Right cardiac atrium (tissue), 5 donors: ENCODE measurements around the gene PLCB1. TPM values are rescaled to one million over a fixed set of nuclear protein-coding genes. Genes with fewer than 3 reads are reported as not detected.

Source experiments
- ATAC-seq, 2 donors: fragments of 200-7000 bp; cut with Tn5 transposase; one replicate each; pipeline versions ENCODE4 v1.8.0 to v1.9.1; 2020; ENCODE audit warnings: moderate library complexity in 2 of 2, mild to moderate bottlenecking in 1 of 2
- DNase-seq, 3 donors: peaks; one replicate each; pipeline ENCODE4 v3.0.0-alpha.2; 2020
- H3K27ac ChIP-seq: one replicate; pipeline ENCODE4 v1.5.1; 2013; ENCODE audit warnings: mild to moderate bottlenecking, low read length, control low read depth, moderate library complexity
- H3K27me3 ChIP-seq: one replicate; pipeline ENCODE4 v1.6.1; 2013; ENCODE audit not compliant: control insufficient read depth, insufficient read depth
- H3K4me1 ChIP-seq: one replicate; pipeline ENCODE4 v1.6.1; 2013; ENCODE audit warnings: low read length; ENCODE audit not compliant: control insufficient read depth, insufficient read depth
- H3K4me3 ChIP-seq: one replicate; pipeline ENCODE4 v1.5.1; 2013; ENCODE audit warnings: low read length, control low read depth
- H3K9me3 ChIP-seq: one replicate; pipeline ENCODE4 v1.6.1; 2013; ENCODE audit warnings: low read length; ENCODE audit not compliant: control insufficient read depth
- WGBS: extraction: QIAGEN DNeasy Blood & Tissue Kit; methylation state at CpG from one replicate; pipeline ENCODE4 v1.1.7; 2013; 5-methylcytosine and 5-hydroxymethylcytosine counted together
- intact Hi-C, 4 donors: fragments of 100-400 bp; cut with DNase I; formaldehyde crosslinking; loops; one replicate each; pipeline versions ENCODE4 v1.11.0 to v1.14.0; 2022 to 2023
- polyA plus RNA-seq: library from polyadenylated mRNA; stranded (reverse); fragments of 200-250 nt; gene quantifications from one replicate; pipeline ENCODE4 v1.2.3, GENCODE V29; 2013
- total RNA-seq, 4 donors: library from RNA; stranded (reverse); fragmentation: NEBNext Ultra II Directional; extraction: Animal tissue kit (Norgen Biotek cat#: 25700); gene quantifications; one replicate each; pipeline ENCODE4 v1.2.1, GENCODE V29; 2021
- donor health status: healthy with polysubstance abuse.
- donor health status: DM: no; HTN: yes; CAD: no.
- donor health status: DM: no; HTN: no; CAD: no.
- donor health status: DM: no; HTN: yes; CAD: no; lungs with severe emphysema.
- donor health status: DM: yes; HTN: yes; CAD: no.

Gene PLCB1
- total and polyA plus RNA-seq, 5 donors, result 7.6 to 20.3 (median 11.6) TPM

GRCh38 chr20:8228315-8228714 is 96.2 kb downstream of the PLCB1 start:
- peaks cover 8% of the 10 kb centered on the region for H3K4me1 ChIP-seq
- no peak for DNase-seq
- no peak overlapping the region for H3K4me3 ChIP-seq
- no peaks in the 10 kb centered on the region for H3K27me3 ChIP-seq
- 85% methylated on average over 3 of the region's 3 CpGs for WGBS
- H3K27ac ChIP-seq, result no peak overlapping the region
- H3K9me3 ChIP-seq, result no peaks in the 10 kb centered on the region
- ATAC-seq, result no peak
- intact Hi-C loops, result no loop called here

- WGBS, result 90% methylated on average over 1 of the region's 1 CpG
- no peak overlapping the region for H3K27ac ChIP-seq
- intact Hi-C loops, result no loop called here
- peaks cover 10% of the 10 kb centered on the region for H3K4me1 ChIP-seq
- ATAC-seq (no peak), DNase-seq (no peak)
- H3K27me3 ChIP-seq, result no peaks in the 10 kb centered on the region
- no peak overlapping the region for H3K4me3 ChIP-seq
- H3K9me3 ChIP-seq, result no peaks in the 10 kb centered on the region
Observed at GRCh38 chr20:8229090-8229489, 97.0 kb downstream of the PLCB1 start.

GRCh38 chr20:8231038-8231437 is 99.0 kb downstream of the PLCB1 start:
- DNase-seq (no peak), ATAC-seq (no peak)
- H3K9me3 ChIP-seq, result no peaks in the 10 kb centered on the region
- H3K27ac ChIP-seq, result no peak overlapping the region
- H3K4me3 ChIP-seq, result no peak overlapping the region
- H3K27me3 ChIP-seq, result no peaks in the 10 kb centered on the region
- H3K4me1 ChIP-seq, result peaks cover 10% of the 10 kb centered on the region
- intact Hi-C loops, result no loop called here

- intact Hi-C loops, result no loop called here
- no peaks in the 10 kb centered on the region for H3K27me3 ChIP-seq
- no peaks in the 10 kb centered on the region for H3K9me3 ChIP-seq
- DNase-seq (no peak), ATAC-seq (peak; percentile 50 to 80)
- 56% methylated on average over 3 of the region's 3 CpGs for WGBS
- no peak overlapping the region for H3K4me3 ChIP-seq
- H3K4me1 ChIP-seq, result peaks cover 10% of the 10 kb centered on the region
- no peak overlapping the region for H3K27ac ChIP-seq
Observed at GRCh38 chr20:8232332-8232731, 100.3 kb downstream of the PLCB1 start.

- intact Hi-C loops, result no loop called here
- H3K27ac ChIP-seq, result no peak overlapping the region
- H3K27me3 ChIP-seq, result no peaks in the 10 kb centered on the region
- peaks cover 8% of the 10 kb centered on the region for H3K4me1 ChIP-seq
- no peak overlapping the region for H3K4me3 ChIP-seq
- WGBS, result 17% methylated on average over 2 of the region's 2 CpGs
- no peaks in the 10 kb centered on the region for H3K9me3 ChIP-seq
- no peak for DNase-seq
- ATAC-seq, result peak in 1 of 2 donors; percentile 43
Observed at GRCh38 chr20:8234580-8234979, 102.5 kb downstream of the PLCB1 start.

- 82% methylated on average over 2 of the region's 2 CpGs for WGBS
- Histone ChIP-seq H3K9me3 (no peaks in the 10 kb centered on the region), H3K4me3 (no peak overlapping the region), H3K27ac (no peak overlapping the region), H3K27me3 (no peaks in the 10 kb centered on the region), H3K4me1 (peaks cover 2% of the 10 kb centered on the region)
- ATAC-seq, result no peak
- intact Hi-C loops, result loop anchor here in 1 of 4 donors (10.0 kb wide), 1 partner anchor 87 kb away; no protein-coding TSS in a partner anchor
- DNase-seq, result no peak
Observed at GRCh38 chr20:8242066-8242465, 110.0 kb downstream of the PLCB1 start.

- H3K9me3 ChIP-seq, result no peaks in the 10 kb centered on the region
- H3K4me3 ChIP-seq, result no peak overlapping the region
- peak in 1 of 2 donors; percentile 37 for ATAC-seq
- H3K27me3 ChIP-seq, result no peaks in the 10 kb centered on the region
- no peak overlapping the region for H3K27ac ChIP-seq
- no peak for DNase-seq
- WGBS, result 21% methylated on average over 7 of the region's 7 CpGs
- intact Hi-C loops, result loop anchor here in 1 of 4 donors (10.0 kb wide), 1 partner anchor 88 kb away; no protein-coding TSS in a partner anchor
- H3K4me1 ChIP-seq, result peaks cover 2% of the 10 kb centered on the region
Observed at GRCh38 chr20:8242827-8243724, 111.0 kb downstream of the PLCB1 start.

- 47% methylated on average over 2 of the region's 2 CpGs for WGBS
- Histone ChIP-seq H3K27ac (no peak overlapping the region), H3K4me3 (no peak overlapping the region), H3K4me1 (peaks cover 2% of the 10 kb centered on the region), H3K9me3 (no peaks in the 10 kb centered on the region), H3K27me3 (no peaks in the 10 kb centered on the region)
- ATAC-seq (peak; percentile 82 to 85), DNase-seq (no peak)
- intact Hi-C loops, result loop anchor here in 1 of 4 donors (10.0 kb wide), 1 partner anchor 90 kb away; no protein-coding TSS in a partner anchor
Observed at GRCh38 chr20:8244637-8245036, 112.6 kb downstream of the PLCB1 start.

- intact Hi-C loops, result loop anchor here in 1 of 4 donors (10.0 kb wide), 1 partner anchor 91 kb away; no protein-coding TSS in a partner anchor
- ATAC-seq, result no peak
- H3K4me1 ChIP-seq, result peaks cover 2% of the 10 kb centered on the region
Observed at GRCh38 chr20:8246153-8246552, 114.1 kb downstream of the PLCB1 start.

GRCh38 chr20:8246716-8247115 is 114.7 kb downstream of the PLCB1 start:
- 80% methylated on average over 1 of the region's 1 CpG for WGBS

More at GRCh38 chr20:8246153-8246552, 114.1 kb downstream of the PLCB1 start:
- no peaks in the 10 kb centered on the region for H3K9me3 ChIP-seq
- DNase-seq, result no peak
- no peak overlapping the region for H3K27ac ChIP-seq
- 98% methylated on average over 1 of the region's 1 CpG for WGBS
- H3K27me3 ChIP-seq, result no peaks in the 10 kb centered on the region
- H3K4me3 ChIP-seq, result no peak overlapping the region

GRCh38 chr20:8248051-8248450 is 116.0 kb downstream of the PLCB1 start:
- intact Hi-C loops, result loop anchor here in 1 of 4 donors (10.0 kb wide), 1 partner anchor 93 kb away; no protein-coding TSS in a partner anchor

More at GRCh38 chr20:8246716-8247115, 114.7 kb downstream of the PLCB1 start:
- no peak for DNase-seq
- no peaks in the 10 kb centered on the region for H3K9me3 ChIP-seq
- no peaks in the 10 kb centered on the region for H3K4me1 ChIP-seq
- no peaks in the 10 kb centered on the region for H3K27me3 ChIP-seq
- no peak overlapping the region for H3K27ac ChIP-seq
- ATAC-seq, result no peak
- intact Hi-C loops, result loop anchor here in 1 of 4 donors (10.0 kb wide), 1 partner anchor 92 kb away; no protein-coding TSS in a partner anchor
- no peak overlapping the region for H3K4me3 ChIP-seq

More at GRCh38 chr20:8248051-8248450, 116.0 kb downstream of the PLCB1 start:
- no peaks in the 10 kb centered on the region for H3K4me1 ChIP-seq
- no peaks in the 10 kb centered on the region for H3K27me3 ChIP-seq
- H3K27ac ChIP-seq, result no peak overlapping the region
- ATAC-seq (no peak), DNase-seq (no peak)
- H3K9me3 ChIP-seq, result no peaks in the 10 kb centered on the region
- H3K4me3 ChIP-seq, result no peak overlapping the region
